ENCODE data around the gene ZNF575.
A peak's percentile ranks its signal among the peaks of the same experiment; 100 is the strongest.
"Not testable (repeated sequence)": the region's sequence is repeated elsewhere in the genome, so short reads cannot be mapped to it uniquely, and the experiment has no call there.

ZNF575 gene

DNA sequence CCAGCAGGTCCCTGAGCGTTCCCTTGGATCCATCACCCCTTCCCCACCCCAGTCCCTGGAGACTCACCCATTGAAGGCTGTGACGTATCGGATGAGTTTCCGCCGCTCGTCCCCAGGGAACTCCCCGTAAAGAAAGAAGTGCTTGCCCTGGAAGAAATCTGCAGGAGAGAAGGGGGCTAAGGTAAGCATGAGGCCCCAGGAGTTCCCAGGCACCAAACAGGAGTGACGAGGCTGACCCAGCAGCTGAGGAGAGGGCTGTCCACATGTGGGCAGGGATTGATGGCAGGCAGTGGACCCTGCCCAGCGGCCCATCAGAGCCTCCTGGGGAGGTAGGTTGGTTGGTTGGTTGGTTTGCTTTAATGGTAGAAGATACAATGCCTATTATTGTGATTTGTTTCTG, 11.1 kb downstream of the ZNF575 start:
- no peak for DNase-seq (ENCODE audit: low spot score)

- no peak for DNase-seq (ENCODE audit: low spot score)
Observed at GRCh38 chr19:43545276-43545675, 12.3 kb downstream of the ZNF575 start.

DNA sequence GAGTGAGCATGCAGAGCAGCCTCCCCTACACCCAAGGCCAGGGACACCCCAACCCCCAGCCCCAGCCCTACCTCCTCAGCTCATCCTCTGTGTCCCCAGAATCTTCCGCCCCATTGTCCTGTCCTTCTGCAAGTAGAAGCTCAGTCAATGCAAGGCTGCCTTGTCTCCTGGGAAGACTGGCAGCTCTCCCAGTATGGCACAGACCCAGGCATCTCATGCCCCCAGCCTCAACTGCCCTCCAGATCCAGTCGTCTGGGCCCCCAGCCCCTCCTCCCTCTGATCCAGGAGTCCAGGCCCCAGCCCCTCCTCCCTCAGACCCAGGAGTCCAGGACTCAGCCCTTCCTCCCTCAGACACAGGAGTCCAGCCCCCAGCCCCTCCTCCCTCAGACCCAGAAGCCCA, 13.0 kb downstream of the ZNF575 start:
- no peak for DNase-seq (ENCODE audit: low spot score)

DNA sequence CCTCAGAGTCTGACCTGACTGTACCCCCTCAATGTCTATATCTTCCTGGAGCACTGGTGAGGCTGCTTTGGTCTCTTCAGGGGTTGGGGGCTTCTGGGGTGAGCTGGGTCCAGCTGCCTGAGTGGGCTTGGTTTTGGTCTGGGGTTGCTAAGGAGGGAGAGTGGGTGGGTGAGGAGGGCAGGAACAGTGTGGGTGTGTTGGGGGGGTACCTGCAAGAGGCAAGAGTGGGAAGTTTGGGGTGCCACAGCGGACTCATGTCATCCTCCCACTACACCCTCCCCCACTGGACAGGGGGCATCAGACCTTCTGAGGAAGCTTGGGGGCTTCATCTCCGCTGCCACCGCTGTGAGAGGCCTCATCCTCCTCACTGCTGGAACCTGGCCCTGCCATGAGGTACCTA, 13.6 kb downstream of the ZNF575 start:
- DNase-seq (ENCODE audit: low spot score) = no peak

- DNase-seq (ENCODE audit: low spot score) = not testable (repeated sequence)
Observed at GRCh38 chr19:43547926-43548325, 14.9 kb downstream of the ZNF575 start.

- no peak for DNase-seq (ENCODE audit: low spot score)
Observed at GRCh38 chr19:43548706-43549105, 15.7 kb downstream of the ZNF575 start.

- no peak for DNase-seq (ENCODE audit: low spot score)
Observed at GRCh38 chr19:43551399-43552197, 18.6 kb downstream of the ZNF575 start.

GRCh38 chr19:43552198-43552450, 19.1 kb downstream of the ZNF575 start:
- no peak for DNase-seq (ENCODE audit: low spot score)

- no peak for DNase-seq (ENCODE audit: low spot score)
Observed at GRCh38 chr19:43552616-43553015, 19.6 kb downstream of the ZNF575 start.

- no peak for DNase-seq (ENCODE audit: low spot score)
Observed at GRCh38 chr19:43553656-43554055, 20.7 kb downstream of the ZNF575 start.

DNA sequence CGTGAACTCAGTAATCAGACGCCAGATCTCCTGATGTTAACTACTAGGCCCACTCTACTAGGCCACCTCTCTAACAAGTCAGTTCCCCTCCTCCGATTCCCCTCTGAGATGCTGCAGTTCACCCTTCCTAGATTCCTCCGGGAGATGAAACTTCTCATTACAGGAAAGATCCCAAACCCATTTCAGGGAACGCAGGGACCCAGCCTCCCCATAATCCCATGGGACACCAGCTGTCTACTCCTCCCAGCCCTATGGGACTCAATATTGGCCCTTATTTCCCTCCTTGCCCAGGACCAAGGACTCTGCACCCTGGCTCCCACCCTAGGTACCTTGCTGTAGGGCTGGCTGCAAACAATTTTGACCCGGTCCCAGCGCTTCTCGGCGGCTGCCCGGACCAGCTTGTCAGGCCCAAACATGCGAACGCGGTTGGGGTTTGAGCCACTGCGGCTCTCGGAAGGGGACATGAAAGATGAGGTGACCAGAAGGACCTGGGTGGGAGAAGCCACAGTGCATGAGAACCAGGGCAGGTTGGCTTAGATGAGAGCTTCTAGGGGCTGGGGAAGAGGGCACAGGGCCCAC, 21.4 kb downstream of the ZNF575 start:
- no peak for DNase-seq (ENCODE audit: low spot score)

- peak; percentile 82 for DNase-seq (ENCODE audit: low spot score)
Observed at GRCh38 chr19:43555185-43555770, 22.3 kb downstream of the ZNF575 start.

DNA sequence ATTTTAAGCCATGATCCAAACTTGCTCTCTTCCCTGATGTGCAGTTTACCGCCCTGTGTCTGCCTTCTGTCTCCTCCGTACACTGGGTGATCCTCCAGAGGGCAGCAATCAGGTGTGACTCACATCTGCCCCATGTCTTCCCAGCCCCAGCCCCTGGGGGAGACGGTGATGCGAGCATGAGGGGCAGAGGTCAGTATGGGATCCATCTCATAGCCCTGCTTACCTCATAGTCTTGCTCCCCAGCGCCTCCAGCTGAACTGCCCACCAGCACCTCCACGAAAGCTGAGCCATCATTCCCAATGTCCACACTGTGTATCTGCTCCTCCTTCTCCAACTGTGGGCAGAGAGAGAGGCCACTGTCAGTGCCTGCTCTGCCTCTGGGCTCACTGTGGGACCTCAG, 27.7 kb downstream of the ZNF575 start:
- DNase-seq (ENCODE audit: low spot score) = no peak

DNA sequence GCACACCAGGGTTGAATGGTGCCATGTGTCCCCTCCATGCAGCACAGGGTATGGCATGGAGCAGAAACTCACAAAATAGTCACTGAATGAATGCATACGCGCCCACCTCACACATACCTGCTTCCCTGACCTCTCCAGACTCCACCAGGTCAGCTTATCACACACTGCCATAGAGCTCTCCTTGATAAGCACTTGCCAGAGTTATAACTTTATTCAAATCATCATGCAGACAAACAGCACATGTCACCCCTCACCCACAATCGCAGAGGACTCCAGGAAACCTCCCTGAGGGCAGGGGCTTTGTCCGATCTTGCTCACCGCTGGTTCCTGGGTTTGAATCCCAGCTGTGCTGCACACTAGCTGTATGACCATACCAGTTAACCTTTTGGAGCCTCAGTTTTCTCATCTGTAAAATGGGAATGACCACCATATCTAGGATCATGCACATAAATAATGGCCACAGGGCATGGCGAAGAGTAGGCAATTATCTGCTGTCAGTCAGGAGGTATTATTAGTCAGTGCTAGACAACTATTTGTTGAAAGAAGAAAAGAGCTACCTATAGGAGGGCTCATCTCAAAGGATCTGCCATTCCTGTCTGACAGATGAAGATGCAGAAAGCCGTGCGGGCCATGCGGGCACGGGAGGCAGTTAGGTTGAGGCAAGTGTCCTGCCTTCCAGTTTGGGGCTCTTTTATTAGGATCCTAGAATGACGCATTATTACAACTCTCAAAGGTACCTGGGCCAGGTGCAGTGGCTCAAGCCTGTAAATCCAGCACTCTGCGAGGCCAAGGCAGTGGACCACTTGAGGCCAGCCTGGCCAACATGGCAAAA, 28.4 kb downstream of the ZNF575 start:
- no peak for DNase-seq (ENCODE audit: low spot score)

DNA sequence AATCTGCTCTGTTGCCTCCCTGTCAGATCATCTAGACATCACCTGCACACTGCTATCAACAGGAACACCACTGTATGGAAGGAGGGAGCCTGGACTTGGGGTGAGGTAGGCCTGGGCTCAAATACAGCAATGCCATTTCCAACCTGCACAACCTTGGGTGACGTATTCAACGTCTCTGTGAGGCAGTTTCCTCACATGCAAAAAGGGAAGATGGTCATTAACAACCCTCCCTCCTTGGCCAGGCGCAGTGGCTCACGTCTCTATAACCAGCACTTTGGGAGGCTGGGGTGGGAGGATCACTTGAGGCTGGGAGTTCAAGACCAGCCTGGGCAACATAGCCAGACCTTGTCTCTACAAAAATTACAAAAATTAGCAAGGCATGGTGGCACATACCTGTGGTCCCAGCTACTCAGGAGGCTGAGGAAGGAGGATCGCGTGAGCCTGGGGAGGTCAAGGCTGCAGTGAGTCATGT, 29.3 kb downstream of the ZNF575 start:
- DNase-seq (ENCODE audit: low spot score) = no peak

- peak; percentile 74 for DNase-seq (ENCODE audit: low spot score)
Observed at GRCh38 chr19:43562698-43563241, 29.8 kb downstream of the ZNF575 start.

DNA sequence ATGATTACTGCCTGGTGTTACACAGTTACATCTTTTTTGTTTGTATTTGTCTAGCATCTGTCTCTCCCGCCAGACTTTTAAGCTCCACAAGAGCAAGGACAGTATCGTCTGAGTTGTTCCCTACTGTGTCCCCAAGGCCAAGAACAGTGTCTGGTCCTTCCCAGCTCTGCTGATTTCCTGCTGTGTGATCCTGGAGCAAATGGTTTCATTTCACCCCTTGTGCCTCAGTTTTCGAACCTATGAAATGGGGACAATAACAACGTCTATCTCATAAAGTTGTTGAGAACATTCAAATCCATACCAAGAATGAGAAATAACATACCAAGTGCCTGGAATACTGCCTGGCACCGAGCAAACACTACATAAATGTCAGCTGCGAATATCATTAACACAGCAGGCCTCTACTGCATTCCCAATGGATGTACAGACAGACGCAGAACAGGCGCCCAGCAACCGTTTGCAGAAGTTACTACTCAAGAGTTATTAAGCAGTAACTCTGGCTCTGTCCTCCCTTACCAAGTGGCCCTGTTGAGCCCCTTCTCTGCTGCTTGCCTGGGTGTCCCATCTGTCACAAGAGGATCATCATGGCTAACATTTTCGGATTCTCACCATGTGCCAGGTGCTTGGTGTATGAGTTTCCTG, 30.9 kb downstream of the ZNF575 start:
- no peak for DNase-seq (ENCODE audit: low spot score)

DNA sequence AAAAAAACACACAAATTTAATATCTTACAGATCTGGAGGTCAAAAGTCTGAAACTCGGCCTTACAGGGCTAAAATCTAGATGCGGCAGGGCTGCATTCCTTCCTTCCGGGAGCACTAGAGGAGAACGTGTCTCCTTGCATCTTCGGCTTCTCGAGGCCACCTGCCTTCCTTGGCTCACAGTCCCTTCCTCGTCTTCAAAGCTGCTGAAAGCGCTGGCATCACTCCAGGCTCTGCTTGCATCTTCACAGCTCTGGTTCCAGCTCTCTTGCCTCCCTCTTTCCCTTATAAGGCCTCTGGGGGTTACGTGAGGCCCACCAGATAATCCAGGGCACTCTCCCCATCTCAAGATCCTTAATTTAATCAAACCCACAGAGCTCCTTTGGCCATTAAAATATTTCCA, 31.8 kb downstream of the ZNF575 start:
- DNase-seq (ENCODE audit: low spot score) = no peak

GRCh38 chr19:43569657-43570056, 36.7 kb downstream of the ZNF575 start:
- DNase-seq (ENCODE audit: low spot score) = no peak

- no peak for DNase-seq (ENCODE audit: low spot score)
Observed at GRCh38 chr19:43570174-43570791, 37.3 kb downstream of the ZNF575 start.

DNA sequence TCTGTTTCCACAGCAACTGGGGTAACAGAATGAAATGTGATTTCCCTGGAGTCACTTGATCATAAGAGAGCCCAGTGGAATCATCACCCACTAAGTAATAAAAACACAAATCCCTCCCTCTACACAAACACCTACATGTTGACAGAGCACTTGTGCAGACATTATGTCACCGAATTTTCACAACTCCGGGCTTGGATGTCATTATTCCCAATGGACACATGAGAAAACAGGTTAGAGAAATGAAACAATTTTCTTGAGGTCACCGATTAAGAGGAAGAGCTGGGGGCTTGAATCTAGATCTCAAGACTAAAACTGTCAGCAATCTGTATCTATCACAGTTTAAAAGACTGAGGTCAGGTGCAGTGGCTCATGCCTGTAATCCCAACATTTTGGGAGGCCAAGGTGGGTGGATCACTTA, 39.2 kb downstream of the ZNF575 start:
- no peak for DNase-seq (ENCODE audit: low spot score)
